ENCODE measurements around the gene BRICD5. TPM values are rescaled to one million over a fixed set of nuclear protein-coding genes. Genes with fewer than 3 reads are reported as not detected.
A peak's percentile ranks its signal among the peaks of the same experiment; 100 is the strongest.

BRICD5 gene
- total RNA-seq, 1 experiment from 2014 or later, result 1.9 TPM

- in situ Hi-C loops (cut with HindIII; ENCODE audit: low sequenced_read_pairs), result no loop called here
- no peak for DNase-seq (ENCODE audit: low spot score)
Measured at GRCh38 chr16:2189252-2189893, 21.3 kb downstream of the BRICD5 start.

- in situ Hi-C loops (cut with HindIII; ENCODE audit: low sequenced_read_pairs), result no loop called here
- no peak for DNase-seq (ENCODE audit: low spot score)
Measured at GRCh38 chr16:2188395-2188794, 22.3 kb downstream of the BRICD5 start.

GRCh38 chr16:2187212-2187611 lies 23.5 kb downstream of the BRICD5 start:
- in situ Hi-C loops (cut with HindIII; ENCODE audit: low sequenced_read_pairs), result no loop called here
- DNase-seq (ENCODE audit: low spot score), result no peak

GRCh38 chr16:2186505-2186904 lies 24.2 kb downstream of the BRICD5 start:
- no peak for DNase-seq (ENCODE audit: low spot score)
- in situ Hi-C loops (cut with HindIII; ENCODE audit: low sequenced_read_pairs), result no loop called here

GRCh38 chr16:2186064-2186463 lies 24.6 kb downstream of the BRICD5 start:
- no peak for DNase-seq (ENCODE audit: low spot score)
- in situ Hi-C loops (cut with HindIII; ENCODE audit: low sequenced_read_pairs), result no loop called here

GRCh38 chr16:2184962-2185361 lies 25.7 kb downstream of the BRICD5 start:
- DNase-seq (ENCODE audit: low spot score), result no peak
- in situ Hi-C loops (cut with HindIII; ENCODE audit: low sequenced_read_pairs), result no loop called here

- DNase-seq (ENCODE audit: low spot score), result no peak
- in situ Hi-C loops (cut with HindIII; ENCODE audit: low sequenced_read_pairs), result no loop called here
Measured at GRCh38 chr16:2184346-2184745, 26.3 kb downstream of the BRICD5 start.

GRCh38 chr16:2183671-2184070 lies 27.0 kb downstream of the BRICD5 start:
- in situ Hi-C loops (cut with HindIII; ENCODE audit: low sequenced_read_pairs), result no loop called here
- no peak for DNase-seq (ENCODE audit: low spot score)

GRCh38 chr16:2181952-2182351 lies 28.7 kb downstream of the BRICD5 start:
- no peak for DNase-seq (ENCODE audit: low spot score)
- in situ Hi-C loops (cut with HindIII; ENCODE audit: low sequenced_read_pairs), result no loop called here

- no peak for DNase-seq (ENCODE audit: low spot score)
- in situ Hi-C loops (cut with HindIII; ENCODE audit: low sequenced_read_pairs), result no loop called here
Measured at GRCh38 chr16:2180962-2181923, 29.4 kb downstream of the BRICD5 start.

GRCh38 chr16:2180461-2180860 lies 30.2 kb downstream of the BRICD5 start:
- DNase-seq (ENCODE audit: low spot score), result no peak
- in situ Hi-C loops (cut with HindIII; ENCODE audit: low sequenced_read_pairs), result no loop called here

GRCh38 chr16:2179576-2179975 lies 31.1 kb downstream of the BRICD5 start:
- no peak for DNase-seq (ENCODE audit: low spot score)
- in situ Hi-C loops (cut with HindIII; ENCODE audit: low sequenced_read_pairs), result no loop called here

- in situ Hi-C loops (cut with HindIII; ENCODE audit: low sequenced_read_pairs), result no loop called here
- DNase-seq (ENCODE audit: low spot score), result no peak
Measured at GRCh38 chr16:2179107-2179501, 31.6 kb downstream of the BRICD5 start.

GRCh38 chr16:2178321-2179106 lies 32.1 kb downstream of the BRICD5 start:
- in situ Hi-C loops (cut with HindIII; ENCODE audit: low sequenced_read_pairs), result no loop called here
- DNase-seq (ENCODE audit: low spot score), result no peak

- in situ Hi-C loops (cut with HindIII; ENCODE audit: low sequenced_read_pairs), result no loop called here
- no peak for DNase-seq (ENCODE audit: low spot score)
Measured at GRCh38 chr16:2177561-2177960, 33.1 kb downstream of the BRICD5 start.

- DNase-seq (ENCODE audit: low spot score), result no peak
- in situ Hi-C loops (cut with HindIII; ENCODE audit: low sequenced_read_pairs), result no loop called here
Measured at GRCh38 chr16:2177101-2177500, 33.6 kb downstream of the BRICD5 start.

GRCh38 chr16:2176047-2176446 lies 34.6 kb downstream of the BRICD5 start:
- in situ Hi-C loops (cut with HindIII; ENCODE audit: low sequenced_read_pairs), result no loop called here
- no peak for DNase-seq (ENCODE audit: low spot score)

GRCh38 chr16:2175454-2175853 lies 35.2 kb downstream of the BRICD5 start:
- in situ Hi-C loops (cut with HindIII; ENCODE audit: low sequenced_read_pairs), result no loop called here
- DNase-seq (ENCODE audit: low spot score), result no peak

GRCh38 chr16:2174396-2175131 lies 36.1 kb downstream of the BRICD5 start:
- DNase-seq (ENCODE audit: low spot score), result peak; percentile 74
- in situ Hi-C loops (cut with HindIII; ENCODE audit: low sequenced_read_pairs), result loop anchor here (25.0 kb wide), 1 partner anchor 338 kb away; the partner anchor contains the start of genes AMDHD2 and ATP6V0C

All from G401 (cell line).